Measurements from ENCODE around the gene MRPL38. TPM values are rescaled to one million over a fixed set of nuclear protein-coding genes. Genes with fewer than 3 reads are reported as not detected.

Gene MRPL38
- total RNA-seq, 1 experiment from 2014 or later: 108 TPM

GRCh38 chr17:75881678-75882454, 22.8 kb downstream of the MRPL38 start:
- no peak overlapping the region for H3K23ac ChIP-seq (ENCODE audit: insufficient read length, low read depth, low read length)
- no peak overlapping the region for H2BK120ac ChIP-seq (ENCODE audit: low read depth, low read length, poor library complexity, severe bottlenecking)
- H3K23me2 ChIP-seq (ENCODE audit: insufficient read length, low read depth, low read length, poor library complexity, severe bottlenecking): peaks cover 8% of the 10 kb centered on the region
- H3K9me3 ChIP-seq (ENCODE audit: control insufficient read depth, low read depth, low read length): no peaks in the 10 kb centered on the region
- H4K20me1 ChIP-seq (ENCODE audit: control insufficient read depth, insufficient read depth, insufficient read length): no peaks in the 10 kb centered on the region
- no peak overlapping the region for H2BK12ac ChIP-seq (ENCODE audit: insufficient read length, low read depth, low read length)
- Mint-ChIP-seq H3K36me3 (ENCODE audit: insufficient read depth in 1 of 3, low read depth in 3 of 3) (no peaks in the 10 kb centered on the region; a peak in 1 of 7 replicates), H3K9me3 (no peaks in the 10 kb centered on the region; a peak in 1 of 5 replicates), H3K27me3 (ENCODE audit: low read depth) (peaks cover 44% of the 10 kb centered on the region), H3K27ac (no peak overlapping the region; a peak in 1 of 7 replicates), H3K4me3 (no peak overlapping the region), H3K4me1 (peaks cover 8% of the 10 kb centered on the region in 2 experiments)
- no peak for TF ChIP-seq CTCF (conservative IDR thresholded peaks at IDR 0.05)
- H2BK20ac ChIP-seq (ENCODE audit: low read depth, low read length, poor library complexity, severe bottlenecking): no peak overlapping the region
- no peak overlapping the region for H2AK5ac ChIP-seq (ENCODE audit: insufficient read length, low read length)
- no peaks in the 10 kb centered on the region for H3K79me2 ChIP-seq (ENCODE audit: insufficient read depth, low read length)
- no peaks in the 10 kb centered on the region for H3K4me1 ChIP-seq (ENCODE audit: insufficient read depth, low read length)
- H4K5ac ChIP-seq (ENCODE audit: insufficient read length, low read depth, low read length): no peak overlapping the region
- no peak overlapping the region for H3K14ac ChIP-seq (ENCODE audit: insufficient read depth, low read length)
- no peak overlapping the region for H3K4ac ChIP-seq (ENCODE audit: low read depth, low read length)
- no peak overlapping the region for H2BK5ac ChIP-seq (ENCODE audit: insufficient read length, low read length)
- H3K79me1 ChIP-seq (ENCODE audit: insufficient read depth, low read depth, low read length, poor library complexity, severe bottlenecking): no peaks in the 10 kb centered on the region
- no peak overlapping the region for H3K27ac ChIP-seq (ENCODE audit: insufficient read length, low read depth, low read length)
- no peak overlapping the region for H3K56ac ChIP-seq (ENCODE audit: insufficient read length, low read depth, low read length)
- DNase-seq: no peak
- WGBS (ENCODE audit: extremely low coverage, insufficient read length, low lambda C conversion rate): no CpG with 5 or more reads among the region's 15 CpGs
- no peak overlapping the region for H3K18ac ChIP-seq (ENCODE audit: insufficient read length, low read depth, low read length)
- no peak overlapping the region for H2AFZ ChIP-seq (ENCODE audit: low read length)
- H3T11ph ChIP-seq (ENCODE audit: low read length): no peak overlapping the region
- no peak overlapping the region for H2BK15ac ChIP-seq (ENCODE audit: low read depth, low read length)
- no peak overlapping the region for H3K9ac ChIP-seq (ENCODE audit: extremely low read depth, insufficient read length, low read length)
- H4K8ac ChIP-seq (replicated peaks; ENCODE audit: insufficient read length, low read depth, low read length): no peak overlapping the region
- H3K4me2 ChIP-seq (ENCODE audit: insufficient read depth, insufficient read length, low read length): no peak overlapping the region
- no peaks in the 10 kb centered on the region; the same call in 1 of the 2 replicates for H3K27me3 ChIP-seq (ENCODE audit: insufficient read depth, low read length)
- H4K91ac ChIP-seq (ENCODE audit: insufficient read length, low read depth, low read length): no peak overlapping the region
